ENCODE measurements around the gene STIM2. TPM values are rescaled to one million over a fixed set of nuclear protein-coding genes. Genes with fewer than 3 reads are reported as not detected.

STIM2 gene
- polyA plus RNA-seq, 1 donor (not counting 4 experiments of a cell fraction or from before 2014, with no cell fraction given) = 20.7 TPM

GRCh38 chr4:26850528-26850927 lies 10.1 kb upstream of the STIM2 start:
- dilution Hi-C loops (cut with MboI; ENCODE audit: extremely low pct_ligation_motif_present, low sequenced_read_pairs) = no loop called here
- DNase-seq (ENCODE audit: low read depth, low spot score) = no peak
- Histone ChIP-seq H3K4me2 (ENCODE audit: control insufficient read depth, extremely low read depth, insufficient read depth, low read depth, low read length) (no peak overlapping the region), H3K4me1 (ENCODE audit: control insufficient read depth, extremely low read depth, insufficient read depth, low read length) (no peaks in the 10 kb centered on the region), H3K9ac (ENCODE audit: control insufficient read depth, extremely low read depth, insufficient read depth, low read length) (no peak overlapping the region), H3K9me1 (ENCODE audit: control insufficient read depth, extremely low read depth, insufficient read depth, low read length) (no peaks in the 10 kb centered on the region), H3K27me3 (ENCODE audit: control insufficient read depth, extremely low read depth, insufficient read depth, low read length) (no peaks in the 10 kb centered on the region), H3K4me3 (ENCODE audit: control insufficient read depth in 2 of 3, extremely low read depth in 1 of 3, insufficient read depth in 2 of 3, low read depth in 1 of 3, low read length in 3 of 3) (no peak overlapping the region), H3K9me3 (ENCODE audit: control insufficient read depth, low read depth, low read length) (no peaks in the 10 kb centered on the region), H3K79me2 (ENCODE audit: control insufficient read depth, insufficient read depth, low read length) (no peaks in the 10 kb centered on the region), H3K27ac (ENCODE audit: control insufficient read depth, insufficient read depth, low read length) (no peak overlapping the region), H4K20me1 (ENCODE audit: control insufficient read depth, extremely low read depth, insufficient read depth, low read length) (no peaks in the 10 kb centered on the region), H3K36me3 (ENCODE audit: control insufficient read depth in 2 of 2, extremely low read depth in 1 of 2, insufficient read depth in 2 of 2, low read length in 2 of 2) (no peaks in the 10 kb centered on the region), H2AFZ (ENCODE audit: control insufficient read depth, low read length) (no peak overlapping the region)
- FAIRE-seq = no peak
- TF ChIP-seq CTCF (optimal IDR thresholded peaks at IDR 0.05 in 1 of 3, IDR thresholded peaks at IDR 0.05 in 1 of 3, conservative IDR thresholded peaks at IDR 0.05 in 1 of 3; ENCODE audit: extremely low read depth in 1 of 3, insufficient read depth in 2 of 3, low read length in 3 of 3) = no peak
- TF ChIP-seq EZH2 (IDR thresholded peaks at IDR 0.05; ENCODE audit: low read length) = no peak

GRCh38 chr4:26851129-26851528 lies 9.5 kb upstream of the STIM2 start:
- no peak overlapping the region for H2AFZ ChIP-seq (ENCODE audit: control insufficient read depth, low read length)
- H3K9me3 ChIP-seq (ENCODE audit: control insufficient read depth, low read depth, low read length) = no peaks in the 10 kb centered on the region
- no peak overlapping the region for H3K27ac ChIP-seq (ENCODE audit: control insufficient read depth, insufficient read depth, low read length)
- H3K27me3 ChIP-seq (ENCODE audit: control insufficient read depth, extremely low read depth, insufficient read depth, low read length) = no peaks in the 10 kb centered on the region
- dilution Hi-C loops (cut with MboI; ENCODE audit: extremely low pct_ligation_motif_present, low sequenced_read_pairs) = no loop called here
- DNase-seq (ENCODE audit: low read depth, low spot score) (no peak), FAIRE-seq (no peak)
- no peaks in the 10 kb centered on the region for H3K9me1 ChIP-seq (ENCODE audit: control insufficient read depth, extremely low read depth, insufficient read depth, low read length)
- H3K79me2 ChIP-seq (ENCODE audit: control insufficient read depth, insufficient read depth, low read length) = no peaks in the 10 kb centered on the region
- H3K4me1 ChIP-seq (ENCODE audit: control insufficient read depth, extremely low read depth, insufficient read depth, low read length) = no peaks in the 10 kb centered on the region
- no peak overlapping the region for H3K9ac ChIP-seq (ENCODE audit: control insufficient read depth, extremely low read depth, insufficient read depth, low read length)
- no peaks in the 10 kb centered on the region for H3K36me3 ChIP-seq (ENCODE audit: control insufficient read depth in 2 of 2, extremely low read depth in 1 of 2, insufficient read depth in 2 of 2, low read length in 2 of 2)
- TF ChIP-seq CTCF (optimal IDR thresholded peaks at IDR 0.05 in 1 of 3, IDR thresholded peaks at IDR 0.05 in 1 of 3, conservative IDR thresholded peaks at IDR 0.05 in 1 of 3; ENCODE audit: extremely low read depth in 1 of 3, insufficient read depth in 2 of 3, low read length in 3 of 3) (no peak), EZH2 (IDR thresholded peaks at IDR 0.05; ENCODE audit: low read length) (no peak)
- no peak overlapping the region for H3K4me2 ChIP-seq (ENCODE audit: control insufficient read depth, extremely low read depth, insufficient read depth, low read depth, low read length)
- no peak overlapping the region for H3K4me3 ChIP-seq (ENCODE audit: control insufficient read depth in 2 of 3, extremely low read depth in 1 of 3, insufficient read depth in 2 of 3, low read depth in 1 of 3, low read length in 3 of 3)
- no peaks in the 10 kb centered on the region for H4K20me1 ChIP-seq (ENCODE audit: control insufficient read depth, extremely low read depth, insufficient read depth, low read length)

Measured in keratinocyte (primary cell).